HG03103 (cell line): Measurements from ENCODE around the gene CROT.

Experiments
- ATAC-seq: cut with Tn5 transposase; IDR thresholded peaks from one replicate; pipeline ENCODE4 v1.9.1; 2021; ENCODE audit warnings: low read depth; ENCODE audit not compliant: unreplicated experiment

CROT gene

DNA sequence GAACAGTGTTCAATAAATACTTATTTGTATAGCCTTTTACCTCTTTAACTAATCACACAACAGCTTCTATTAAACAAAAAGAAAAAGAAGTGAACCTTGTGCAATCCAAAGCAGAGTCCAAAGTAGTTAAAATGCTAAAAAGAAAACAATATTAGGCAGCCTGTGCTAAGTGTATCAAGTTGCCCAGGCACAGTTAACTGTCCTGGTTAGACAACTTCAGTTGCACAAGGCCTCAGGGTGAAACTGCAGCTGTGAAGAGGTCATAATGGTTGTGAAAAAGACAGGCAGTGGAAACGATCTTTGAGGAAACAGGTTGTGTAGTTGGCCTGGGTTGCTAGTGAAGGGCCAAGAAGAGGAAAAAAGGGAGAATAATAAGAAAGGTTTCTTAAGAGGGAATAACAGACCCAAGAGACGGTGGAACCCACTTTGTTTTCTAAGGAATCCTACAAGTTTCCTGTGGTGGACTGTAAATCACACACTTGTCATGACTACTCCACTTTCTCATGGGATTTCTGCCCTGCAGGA is 6.0 kb upstream of the CROT start:
- ATAC-seq: no peak

- no peak for ATAC-seq
Measured at GRCh38 chr7:87341441-87341840, 4.0 kb upstream of the CROT start.

- no peak for ATAC-seq
Measured at GRCh38 chr7:87342231-87342630, 3.2 kb upstream of the CROT start.

DNA sequence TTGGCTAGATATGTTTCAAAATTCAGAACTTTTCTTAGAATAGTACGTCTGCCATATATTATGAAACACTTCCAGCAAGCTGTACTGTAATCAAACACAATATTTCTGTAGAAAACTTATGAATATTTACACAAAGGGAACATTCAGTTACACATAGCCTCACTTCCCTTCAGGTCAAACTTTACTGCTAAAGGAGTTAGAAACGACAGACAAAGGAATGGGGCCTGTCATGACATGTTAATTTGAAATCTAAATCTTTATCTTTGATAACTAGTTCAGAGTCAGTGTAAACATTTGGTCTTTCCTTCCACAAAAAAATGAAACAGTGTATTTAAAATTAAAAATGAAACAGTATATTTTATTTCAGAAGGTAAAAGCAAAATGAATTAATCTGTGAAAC is 1.0 kb upstream of the CROT start:
- ATAC-seq: no peak

- ATAC-seq: peak; percentile 1
Measured at GRCh38 chr7:87345962-87346371, 503 bp downstream of the CROT start.

DNA sequence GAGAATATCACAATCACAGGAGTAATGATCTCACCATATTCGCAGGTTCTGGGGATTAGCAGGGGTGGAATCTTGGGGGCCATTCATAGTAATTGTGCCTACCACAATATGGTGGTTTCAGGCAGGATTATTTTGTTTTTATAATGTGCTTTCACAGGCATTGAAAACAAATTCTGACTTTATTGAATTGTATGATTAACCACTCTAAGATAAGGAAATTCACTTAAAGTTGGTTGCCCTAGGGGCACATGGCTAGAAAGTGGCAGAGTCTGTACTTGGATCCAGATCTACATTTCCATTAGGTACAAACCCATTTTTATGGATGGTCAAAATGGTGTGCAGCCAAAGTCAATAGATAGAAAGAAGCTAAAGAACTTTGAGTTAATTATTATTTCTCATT is 1.7 kb downstream of the CROT start:
- ATAC-seq: no peak

DNA sequence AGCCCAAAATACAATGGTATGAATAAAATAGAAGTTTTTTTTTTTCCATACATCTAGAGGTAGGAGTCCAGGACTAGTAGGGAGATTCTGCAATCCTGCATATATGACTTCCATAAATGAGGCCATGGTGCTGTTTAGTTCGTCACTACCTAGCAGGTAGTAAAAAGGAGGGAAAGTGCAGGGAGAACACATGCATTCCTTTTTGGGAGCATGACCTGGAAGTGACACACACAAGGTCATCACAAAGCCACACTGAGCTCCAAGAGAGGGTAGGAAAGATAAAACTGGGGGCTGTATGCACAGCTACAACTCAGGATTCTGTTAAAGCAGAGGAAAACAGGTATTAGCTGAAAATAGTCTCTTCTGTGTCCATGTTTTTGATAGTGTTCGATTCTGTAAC is 2.2 kb downstream of the CROT start:
- ATAC-seq: no peak

GRCh38 chr7:87354749-87355148 is 9.3 kb downstream of the CROT start:
- ATAC-seq: no peak

- ATAC-seq: no peak
Measured at GRCh38 chr7:87356448-87356847, 11.0 kb downstream of the CROT start.

DNA sequence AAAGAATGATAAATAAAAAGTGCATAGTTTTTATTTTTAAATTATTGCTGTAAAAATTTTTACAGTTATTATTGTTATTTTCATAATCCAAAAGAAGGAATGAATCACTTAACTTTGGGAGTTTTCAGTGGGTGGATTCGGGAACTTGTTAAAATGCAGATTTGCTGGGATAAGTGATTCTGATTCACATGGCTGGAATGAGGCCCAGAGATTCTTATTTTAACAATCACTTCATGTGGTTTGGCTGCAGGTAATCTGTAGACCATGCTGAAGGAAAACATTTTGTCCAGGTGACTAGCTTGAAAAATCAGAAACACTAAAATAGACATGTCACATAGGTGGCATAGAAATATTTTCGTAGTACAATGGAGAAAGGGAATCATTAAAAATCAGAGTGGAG is 13.9 kb downstream of the CROT start:
- no peak for ATAC-seq

- ATAC-seq: no peak
Measured at GRCh38 chr7:87361320-87361719, 15.9 kb downstream of the CROT start.

DNA sequence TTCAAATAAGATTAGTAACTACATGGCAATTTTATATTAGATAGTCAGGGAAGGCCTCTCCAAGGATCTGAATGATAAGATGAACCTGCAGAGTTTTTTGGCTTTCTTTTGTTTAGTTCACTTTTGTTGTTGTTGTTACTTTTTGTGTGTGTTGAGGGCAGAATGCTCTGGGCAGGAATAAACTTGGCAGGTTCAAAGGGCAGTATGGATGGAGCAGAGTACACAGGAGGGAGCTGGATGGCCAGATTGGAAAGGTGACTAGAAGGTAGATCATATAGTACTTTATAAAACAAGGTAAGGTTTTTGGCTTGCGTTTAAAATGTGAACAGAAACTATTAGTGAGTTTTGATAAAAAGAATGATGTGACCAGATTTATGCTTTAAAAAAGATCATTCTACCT is 17.9 kb downstream of the CROT start:
- ATAC-seq: no peak

DNA sequence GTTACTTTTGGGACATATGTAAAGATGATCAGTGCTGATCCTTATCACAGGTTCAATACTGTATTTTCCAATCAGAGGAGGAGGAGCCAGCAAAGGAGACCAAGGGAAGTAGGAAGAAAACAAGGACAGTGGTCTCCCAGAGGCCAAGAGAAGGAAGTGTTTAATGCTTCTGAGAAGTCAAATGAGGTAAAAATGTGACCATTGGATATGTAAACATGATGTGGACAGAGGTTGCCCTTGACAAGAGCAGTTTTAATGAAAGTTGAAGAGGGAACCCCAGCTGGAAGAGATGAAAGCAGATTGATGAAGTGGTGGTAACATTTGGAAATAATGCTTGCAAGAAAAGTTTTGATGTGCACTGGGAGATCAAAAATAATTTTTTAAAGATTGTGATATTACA is 18.8 kb downstream of the CROT start:
- no peak for ATAC-seq

- ATAC-seq: no peak
Measured at GRCh38 chr7:87369216-87369615, 23.8 kb downstream of the CROT start.

GRCh38 chr7:87370660-87371180 is 25.3 kb downstream of the CROT start:
- no peak for ATAC-seq

DNA sequence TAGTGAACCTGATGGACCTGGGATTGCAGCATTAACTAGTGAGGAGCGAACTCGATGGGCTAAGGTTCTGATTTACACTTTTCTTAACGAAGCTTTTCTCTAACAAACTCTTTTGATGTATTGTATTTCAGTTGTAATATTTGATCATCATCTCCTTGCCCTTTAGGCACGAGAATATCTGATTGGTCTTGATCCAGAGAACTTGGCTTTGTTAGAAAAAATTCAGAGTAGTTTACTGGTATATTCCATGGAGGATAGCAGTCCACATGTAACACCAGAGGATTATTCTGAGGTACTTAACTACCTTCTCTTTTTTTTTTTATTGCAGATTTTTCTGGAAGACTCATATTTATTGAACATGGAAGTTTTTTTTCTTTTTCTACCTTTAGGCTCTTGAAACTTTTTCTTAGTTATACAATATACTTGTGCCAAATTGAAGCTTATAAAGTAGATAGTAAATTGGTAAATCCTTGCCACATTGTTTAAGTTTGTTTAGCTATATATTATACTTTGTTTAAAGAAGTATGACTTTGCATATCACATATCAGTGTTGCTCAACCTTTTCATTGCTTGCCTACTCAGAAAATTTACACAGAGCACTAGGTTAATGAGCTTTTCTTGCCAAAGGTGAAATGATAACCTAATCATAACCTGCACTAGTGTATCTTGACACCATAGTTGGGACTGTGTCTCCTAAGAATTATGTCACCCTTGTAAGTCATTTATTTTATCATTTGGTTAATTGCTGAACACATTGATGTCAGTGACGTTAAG is 30.4 kb downstream of the CROT start:
- ATAC-seq: no peak

- ATAC-seq: no peak
Measured at GRCh38 chr7:87380905-87381304, 35.4 kb downstream of the CROT start.

DNA sequence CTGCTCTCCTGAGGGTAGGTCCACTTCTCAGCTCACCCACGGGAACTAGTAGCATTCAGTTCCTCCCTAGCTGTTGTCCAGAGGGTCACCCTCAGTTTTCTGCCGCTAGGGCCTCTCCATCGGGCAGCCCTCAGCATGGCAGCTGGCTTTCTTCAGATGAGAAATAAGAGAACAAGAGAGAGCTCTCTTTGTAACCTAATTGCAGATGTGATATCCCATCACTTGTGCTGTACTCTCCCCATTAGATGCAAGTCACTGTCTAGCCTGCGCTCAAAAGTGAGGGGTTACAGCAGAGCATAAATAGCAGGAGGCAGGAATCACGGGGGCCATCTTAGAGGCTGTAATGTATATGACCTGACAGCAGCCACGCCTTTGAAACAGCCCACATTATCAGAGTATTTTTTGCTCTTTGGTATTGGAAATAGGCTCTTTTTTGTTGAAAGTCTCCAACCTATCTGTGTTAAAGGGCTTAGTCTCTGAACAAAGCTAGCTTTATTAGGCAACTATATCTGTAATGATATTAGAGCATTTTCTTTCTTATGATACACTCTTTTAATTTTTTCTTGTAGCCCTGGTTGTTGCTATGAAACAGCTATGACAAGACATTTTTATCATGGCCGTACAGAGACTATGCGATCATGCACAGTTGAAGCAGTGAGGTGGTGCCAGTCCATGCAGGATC is 45.7 kb downstream of the CROT start:
- ATAC-seq: no peak

DNA sequence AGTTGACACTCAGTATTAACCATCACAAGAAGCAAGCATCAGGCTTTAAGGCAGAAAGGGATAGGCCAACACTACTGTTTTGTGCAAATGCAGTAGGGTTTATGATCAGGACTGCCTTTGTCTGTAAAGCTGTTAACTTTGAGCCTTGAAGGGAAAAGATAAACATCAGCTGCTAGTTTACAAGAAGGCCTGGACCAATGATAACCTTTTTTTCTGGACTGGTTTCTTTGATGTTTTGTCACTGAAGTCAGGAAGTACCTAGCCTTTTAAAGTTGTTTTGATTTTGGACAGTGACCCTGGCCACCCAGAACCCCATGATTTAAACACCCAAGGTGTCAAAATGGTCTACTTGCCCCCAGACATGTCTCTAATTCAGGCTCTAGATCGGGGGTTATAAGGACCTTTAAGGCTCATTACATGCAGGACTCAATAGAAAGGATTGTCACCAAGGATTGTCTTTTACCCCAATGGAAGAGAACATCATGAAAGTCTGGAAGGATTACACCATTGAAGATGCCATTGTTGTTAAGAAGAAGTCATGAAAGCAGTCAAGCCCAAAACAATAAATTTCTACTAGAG is 50.1 kb downstream of the CROT start:
- ATAC-seq: no peak

DNA sequence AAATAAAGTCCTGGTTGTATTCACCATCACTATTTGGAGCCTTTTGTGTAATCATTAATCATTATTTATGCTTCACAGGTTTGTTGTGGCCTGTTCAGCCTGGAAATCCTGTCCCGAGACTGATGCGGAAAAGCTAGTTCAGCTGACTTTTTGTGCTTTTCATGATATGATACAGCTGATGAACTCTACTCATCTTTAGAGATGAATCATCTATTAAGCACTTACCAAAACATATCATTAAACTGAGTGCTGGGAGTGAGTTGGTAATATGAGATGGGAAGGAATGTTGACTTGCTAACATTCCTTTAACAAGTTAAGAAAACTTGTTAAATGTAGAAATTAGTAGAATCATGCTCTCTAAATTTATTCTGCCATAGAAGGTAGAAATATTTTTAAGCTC is 53.0 kb downstream of the CROT start:
- ATAC-seq: no peak

GRCh38 chr7:87404674-87405073 is 59.2 kb downstream of the CROT start:
- ATAC-seq: no peak
